Measurements from ENCODE around the gene ABO. TPM values are rescaled to one million over a fixed set of nuclear protein-coding genes. Genes with fewer than 3 reads are reported as not detected.

ABO gene
- total RNA-seq, 1 experiment from 2014 or later: 1.2 TPM

DNA sequence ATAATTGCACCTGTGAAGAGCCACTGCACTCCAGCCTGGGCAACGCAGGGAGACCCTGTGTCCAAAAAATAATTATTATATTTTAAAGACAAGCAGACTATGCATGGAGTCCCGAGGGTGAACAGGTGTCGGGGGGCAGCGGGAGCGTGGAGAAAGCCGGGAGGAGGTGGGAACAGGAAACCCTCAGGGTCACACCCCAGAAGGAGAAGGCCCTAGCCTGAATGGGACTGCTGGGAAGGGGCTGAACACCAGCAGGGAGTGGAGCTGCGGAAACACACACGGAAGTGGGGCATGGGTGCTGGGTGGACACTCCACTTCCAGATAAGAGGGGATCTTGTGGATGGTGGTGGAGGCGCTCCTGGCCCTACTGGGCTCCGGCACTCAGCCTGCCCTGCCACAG is 48.2 kb upstream of the ABO start:
- Histone ChIP-seq H2AFZ (ENCODE audit: low read depth, low read length, poor library complexity, severe bottlenecking) (no peak overlapping the region), H3K27ac (ENCODE audit: low read depth, low read length) (no peak overlapping the region), H3K4me2 (ENCODE audit: low read length) (no peak overlapping the region), H3K36me3 (ENCODE audit: control insufficient read depth in 1 of 2, insufficient read depth in 2 of 2, low read length in 2 of 2) (no peaks in the 10 kb centered on the region), H3K79me2 (ENCODE audit: insufficient read depth, low read length) (no peaks in the 10 kb centered on the region), H3K4me3 (replicated peaks in 1 of 2; ENCODE audit: low read depth in 1 of 2, low read length in 2 of 2) (no peak overlapping the region), H4K20me1 (ENCODE audit: insufficient read depth) (no peaks in the 10 kb centered on the region), H3K4me1 (ENCODE audit: control insufficient read depth in 1 of 2, insufficient read depth in 2 of 2, low read length in 2 of 2) (no peaks in the 10 kb centered on the region), H3K9me2 (ENCODE audit: insufficient read depth) (no peaks in the 10 kb centered on the region), H3K9me3 (ENCODE audit: control insufficient read depth in 1 of 2, insufficient read depth in 1 of 2, low read depth in 1 of 2, low read length in 2 of 2) (no peaks in the 10 kb centered on the region), H3K9ac (ENCODE audit: low read length) (no peak overlapping the region), H3K27me3 (ENCODE audit: insufficient read depth, low read length) (no peaks in the 10 kb centered on the region)
- TF ChIP-seq, protein P1, sequence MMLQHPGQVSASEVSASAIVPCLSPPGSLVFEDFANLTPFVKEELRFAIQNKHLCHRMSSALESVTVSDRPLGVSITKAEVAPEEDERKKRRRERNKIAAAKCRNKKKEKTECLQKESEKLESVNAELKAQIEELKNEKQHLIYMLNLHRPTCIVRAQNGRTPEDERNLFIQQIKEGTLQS (IDR thresholded peaks at IDR 0.05): no peak
- TF ChIP-seq FOSL1 (IDR thresholded peaks at IDR 0.05; ENCODE audit: low read depth): no peak
- TF ChIP-seq, protein P2, sequence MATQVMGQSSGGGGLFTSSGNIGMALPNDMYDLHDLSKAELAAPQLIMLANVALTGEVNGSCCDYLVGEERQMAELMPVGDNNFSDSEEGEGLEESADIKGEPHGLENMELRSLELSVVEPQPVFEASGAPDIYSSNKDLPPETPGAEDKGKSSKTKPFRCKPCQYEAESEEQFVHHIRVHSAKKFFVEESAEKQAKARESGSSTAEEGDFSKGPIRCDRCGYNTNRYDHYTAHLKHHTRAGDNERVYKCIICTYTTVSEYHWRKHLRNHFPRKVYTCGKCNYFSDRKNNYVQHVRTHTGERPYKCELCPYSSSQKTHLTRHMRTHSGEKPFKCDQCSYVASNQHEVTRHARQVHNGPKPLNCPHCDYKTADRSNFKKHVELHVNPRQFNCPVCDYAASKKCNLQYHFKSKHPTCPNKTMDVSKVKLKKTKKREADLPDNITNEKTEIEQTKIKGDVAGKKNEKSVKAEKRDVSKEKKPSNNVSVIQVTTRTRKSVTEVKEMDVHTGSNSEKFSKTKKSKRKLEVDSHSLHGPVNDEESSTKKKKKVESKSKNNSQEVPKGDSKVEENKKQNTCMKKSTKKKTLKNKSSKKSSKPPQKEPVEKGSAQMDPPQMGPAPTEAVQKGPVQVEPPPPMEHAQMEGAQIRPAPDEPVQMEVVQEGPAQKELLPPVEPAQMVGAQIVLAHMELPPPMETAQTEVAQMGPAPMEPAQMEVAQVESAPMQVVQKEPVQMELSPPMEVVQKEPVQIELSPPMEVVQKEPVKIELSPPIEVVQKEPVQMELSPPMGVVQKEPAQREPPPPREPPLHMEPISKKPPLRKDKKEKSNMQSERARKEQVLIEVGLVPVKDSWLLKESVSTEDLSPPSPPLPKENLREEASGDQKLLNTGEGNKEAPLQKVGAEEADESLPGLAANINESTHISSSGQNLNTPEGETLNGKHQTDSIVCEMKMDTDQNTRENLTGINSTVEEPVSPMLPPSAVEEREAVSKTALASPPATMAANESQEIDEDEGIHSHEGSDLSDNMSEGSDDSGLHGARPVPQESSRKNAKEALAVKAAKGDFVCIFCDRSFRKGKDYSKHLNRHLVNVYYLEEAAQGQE (IDR thresholded peaks at IDR 0.05; ENCODE audit: low read depth): no peak
- no peak for TF ChIP-seq SP1 (IDR thresholded peaks at IDR 0.05; ENCODE audit: low read depth)
- TF ChIP-seq SRF (IDR thresholded peaks at IDR 0.05; ENCODE audit: low read depth): no peak
- ATAC-seq (no peak), DNase-seq (ENCODE audit: low read depth, low spot score) (no peak)
- CTCF ChIA-PET: no interaction called here
- RAD21 ChIA-PET (ENCODE audit: low non-redundant PET in 1 of 2, low total read pairs in 2 of 2, uncharacterized antibody in 2 of 2, unreplicated experiment in 2 of 2): no interaction called here
- intact Hi-C loops (cut with micrococcal nuclease): no loop called here
- POLR2A ChIA-PET: no interaction called here
- BruUV-seq (replicated peaks): no TSS peak

DNA sequence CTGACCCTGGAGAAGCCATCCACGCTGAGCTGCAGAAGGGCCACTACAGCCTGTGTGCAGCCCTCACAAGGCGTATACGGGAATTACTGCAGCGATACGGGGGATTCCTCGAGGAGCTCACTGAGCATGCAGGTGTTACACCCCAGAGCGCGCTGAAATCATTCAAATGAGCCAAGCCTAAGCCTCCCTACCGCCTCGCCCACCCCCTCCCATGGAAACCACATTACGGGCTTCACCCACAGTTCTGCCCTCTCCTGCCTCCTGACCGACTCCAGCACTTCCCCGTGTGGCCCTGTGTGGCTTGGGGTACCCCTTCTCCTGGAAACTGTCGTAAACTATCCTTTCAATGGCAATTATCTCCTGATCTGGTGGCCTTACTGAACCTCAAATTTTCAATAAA is 47.7 kb upstream of the ABO start:
- Histone ChIP-seq H3K27ac (ENCODE audit: low read depth, low read length) (no peak overlapping the region), H3K27me3 (ENCODE audit: insufficient read depth, low read length) (no peaks in the 10 kb centered on the region), H3K9ac (ENCODE audit: low read length) (no peak overlapping the region), H3K4me3 (replicated peaks in 1 of 2; ENCODE audit: low read depth in 1 of 2, low read length in 2 of 2) (no peak overlapping the region), H3K4me1 (ENCODE audit: control insufficient read depth in 1 of 2, insufficient read depth in 2 of 2, low read length in 2 of 2) (no peaks in the 10 kb centered on the region), H3K36me3 (ENCODE audit: control insufficient read depth in 1 of 2, insufficient read depth in 2 of 2, low read length in 2 of 2) (no peaks in the 10 kb centered on the region), H2AFZ (ENCODE audit: low read depth, low read length, poor library complexity, severe bottlenecking) (no peak overlapping the region), H3K9me2 (ENCODE audit: insufficient read depth) (no peaks in the 10 kb centered on the region), H3K4me2 (ENCODE audit: low read length) (no peak overlapping the region), H4K20me1 (ENCODE audit: insufficient read depth) (no peaks in the 10 kb centered on the region), H3K79me2 (ENCODE audit: insufficient read depth, low read length) (no peaks in the 10 kb centered on the region), H3K9me3 (ENCODE audit: control insufficient read depth in 1 of 2, insufficient read depth in 1 of 2, low read depth in 1 of 2, low read length in 2 of 2) (no peaks in the 10 kb centered on the region)
- POLR2A ChIA-PET: no interaction called here
- CTCF ChIA-PET: no interaction called here
- BruUV-seq (replicated peaks): no TSS peak
- intact Hi-C loops (cut with micrococcal nuclease): no loop called here
- DNase-seq (ENCODE audit: low read depth, low spot score): no peak
- ATAC-seq: no peak
- RAD21 ChIA-PET (ENCODE audit: low non-redundant PET in 1 of 2, low total read pairs in 2 of 2, uncharacterized antibody in 2 of 2, unreplicated experiment in 2 of 2): no interaction called here
- TF ChIP-seq POLR2A (IDR thresholded peaks at IDR 0.05; ENCODE audit: borderline replicate concordance, extremely low read depth, insufficient read depth, insufficient read length): no peak
- no peak for TF ChIP-seq CBX3 (IDR thresholded peaks at IDR 0.05; ENCODE audit: low read depth)
- TF ChIP-seq, protein P3, sequence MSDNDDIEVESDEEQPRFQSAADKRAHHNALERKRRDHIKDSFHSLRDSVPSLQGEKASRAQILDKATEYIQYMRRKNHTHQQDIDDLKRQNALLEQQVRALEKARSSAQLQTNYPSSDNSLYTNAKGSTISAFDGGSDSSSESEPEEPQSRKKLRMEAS (IDR thresholded peaks at IDR 0.05): no peak

Measured in HCT116 (cell line).